ENCODE data around the gene CFAP53.
"Not testable (repeated sequence)": the region's sequence is repeated elsewhere in the genome, so short reads cannot be mapped to it uniquely, and the experiment has no call there.

The CFAP53 gene

GRCh38 chr18:50268022-50268747 is 1.9 kb upstream of the CFAP53 start:
- TF ChIP-seq ZNF274 (IDR thresholded peaks at IDR 0.05; ENCODE audit: low read depth, low read length): no peak
- H3K4me3 ChIP-seq (ENCODE audit: low read length): peak overlapping the region; percentile 51; the same call in 1 of the 2 replicates

- H3K4me3 ChIP-seq (ENCODE audit: low read length): no peak overlapping the region
These were observed 3.3 kb downstream of the CFAP53 start for GRCh38 chr18:50262977-50263376.

GRCh38 chr18:50250935-50251334 is 15.4 kb downstream of the CFAP53 start:
- H3K4me3 ChIP-seq (ENCODE audit: low read length): no peak overlapping the region
- TF ChIP-seq ZNF274 (IDR thresholded peaks at IDR 0.05; ENCODE audit: low read depth, low read length): no peak

More at GRCh38 chr18:50262977-50263376, 3.3 kb downstream of the CFAP53 start:
- no peak for TF ChIP-seq ZNF274 (IDR thresholded peaks at IDR 0.05; ENCODE audit: low read depth, low read length)

GRCh38 chr18:50249576-50249975 is 16.7 kb downstream of the CFAP53 start:
- H3K4me3 ChIP-seq (ENCODE audit: low read length): no peak overlapping the region
- no peak for TF ChIP-seq ZNF274 (IDR thresholded peaks at IDR 0.05; ENCODE audit: low read depth, low read length)

GRCh38 chr18:50247561-50247960 is 18.7 kb downstream of the CFAP53 start:
- TF ChIP-seq ZNF274 (IDR thresholded peaks at IDR 0.05; ENCODE audit: low read depth, low read length): no peak
- H3K4me3 ChIP-seq (ENCODE audit: low read length): no peak overlapping the region

- H3K4me3 ChIP-seq (ENCODE audit: low read length): not testable (repeated sequence)
These were observed 24.5 kb downstream of the CFAP53 start for GRCh38 chr18:50241768-50242167.

- no peak for TF ChIP-seq ZNF274 (IDR thresholded peaks at IDR 0.05; ENCODE audit: low read depth, low read length)
These were observed 26.2 kb downstream of the CFAP53 start for GRCh38 chr18:50240080-50240563.

GRCh38 chr18:50232419-50232818 is 33.9 kb downstream of the CFAP53 start:
- H3K4me3 ChIP-seq (ENCODE audit: low read length): no peak overlapping the region
- no peak for TF ChIP-seq ZNF274 (IDR thresholded peaks at IDR 0.05; ENCODE audit: low read depth, low read length)

More at GRCh38 chr18:50240080-50240563, 26.2 kb downstream of the CFAP53 start:
- no peak overlapping the region for H3K4me3 ChIP-seq (ENCODE audit: low read length)

GRCh38 chr18:50231621-50232020 is 34.7 kb downstream of the CFAP53 start:
- no peak for TF ChIP-seq ZNF274 (IDR thresholded peaks at IDR 0.05; ENCODE audit: low read depth, low read length)

GRCh38 chr18:50220249-50220648 is 46.0 kb downstream of the CFAP53 start:
- not testable (repeated sequence) for H3K4me3 ChIP-seq (ENCODE audit: low read length)

More at GRCh38 chr18:50231621-50232020, 34.7 kb downstream of the CFAP53 start:
- H3K4me3 ChIP-seq (ENCODE audit: low read length): no peak overlapping the region

GRCh38 chr18:50218432-50219197 is 47.7 kb downstream of the CFAP53 start:
- no peak for TF ChIP-seq ZNF274 (IDR thresholded peaks at IDR 0.05; ENCODE audit: low read depth, low read length)
- H3K4me3 ChIP-seq (ENCODE audit: low read length): no peak overlapping the region

GRCh38 chr18:50209311-50209710 is 57.0 kb downstream of the CFAP53 start:
- H3K4me3 ChIP-seq (ENCODE audit: low read length): no peak overlapping the region
- TF ChIP-seq ZNF274 (IDR thresholded peaks at IDR 0.05; ENCODE audit: low read depth, low read length): no peak

- no peak overlapping the region for H3K4me3 ChIP-seq (ENCODE audit: low read length)
- TF ChIP-seq ZNF274 (IDR thresholded peaks at IDR 0.05; ENCODE audit: low read depth, low read length): no peak
These were observed 58.6 kb downstream of the CFAP53 start for GRCh38 chr18:50207722-50208121.

GRCh38 chr18:50203801-50204604 is 62.3 kb downstream of the CFAP53 start:
- H3K4me3 ChIP-seq (ENCODE audit: low read length): no peak overlapping the region
- TF ChIP-seq ZNF274 (IDR thresholded peaks at IDR 0.05; ENCODE audit: low read depth, low read length): no peak
